HepG2 (cell line): Measurements from ENCODE around the gene NSMF. TPM values are rescaled to one million over a fixed set of nuclear protein-coding genes. Genes with fewer than 3 reads are reported as not detected.

ENCODE experiments used
- FOSL1 ChIP-seq: sonication (generic); formaldehyde crosslinking; IDR thresholded peaks from 2 replicates; pipeline ENCODE4 v1.9.0; 2021; ENCODE audit warnings: missing genetic modification reagents, borderline replicate concordance
- SIX4 ChIP-seq: sonication (generic); formaldehyde crosslinking; IDR thresholded peaks from 2 replicates; pipeline ENCODE4 v1.4.0; 2020; ENCODE audit warnings: missing genetic modification reagents
- TCF12 ChIP-seq, 2 experiments: fragments of 450-650 bp in 1 of 2; sonication (generic) in 1 of 2; formaldehyde crosslinking in 1 of 2; IDR thresholded peaks; 2 replicates each; pipeline versions ENCODE4 v1.6.1 to v1.8.0; 2017 to 2022; ENCODE audit warnings: antibody characterized with exemption in 1 of 2, mild to moderate bottlenecking in 1 of 2, missing genetic modification reagents in 1 of 2, moderate library complexity in 1 of 2
- TMF1 ChIP-seq: sonication (generic); formaldehyde crosslinking; IDR thresholded peaks from 2 replicates; pipeline ENCODE4 v1.8.1; 2022; ENCODE audit warnings: low read depth, missing genetic modification reagents
- ZFP90 ChIP-seq: sonication (generic); formaldehyde crosslinking; IDR thresholded peaks from 2 replicates; pipeline ENCODE4 v1.8.0; 2022; ENCODE audit warnings: missing genetic modification reagents, mild to moderate bottlenecking, inconsistent platforms, borderline replicate concordance
- ZMYM3 ChIP-seq: sonication (generic); formaldehyde crosslinking; IDR thresholded peaks from 2 replicates; pipeline ENCODE4 v1.5.1; 2020; ENCODE audit warnings: mild to moderate bottlenecking, missing genetic modification reagents
- ZNF562 ChIP-seq: sonication (generic); formaldehyde crosslinking; IDR thresholded peaks from 2 replicates; pipeline ENCODE4 v1.8.0; 2022; ENCODE audit warnings: missing genetic modification reagents, borderline replicate concordance
- ZNF577 ChIP-seq: sonication (generic); formaldehyde crosslinking; IDR thresholded peaks from 2 replicates; pipeline ENCODE4 v1.4.0; 2020; ENCODE audit warnings: mild to moderate bottlenecking, low read depth, missing genetic modification reagents, borderline replicate concordance
- ZNF761 ChIP-seq: sonication (generic); formaldehyde crosslinking; conservative IDR thresholded peaks from 2 replicates; pipeline ENCODE4 v1.4.0; 2020; ENCODE audit warnings: mild to moderate bottlenecking, missing genetic modification reagents
- ZNF788 ChIP-seq: sonication (generic); formaldehyde crosslinking; IDR thresholded peaks from 2 replicates; pipeline ENCODE4 v1.5.0; 2020; ENCODE audit warnings: mild to moderate bottlenecking, missing genetic modification reagents, borderline replicate concordance
- polyA plus RNA-seq, 8 experiments: library from polyadenylated mRNA; depleted of rRNA in 3 of 8; stranded (reverse) in 7 of 8; unstranded in 1 of 8; fragments of >200 nt; fragmentation: Illumina TruSeq in 4 of 8; extraction: Trizol in 4 of 8; gene quantifications; 2 replicates each; pipeline versions ENCODE4 v1.2.1 to v1.2.3, GENCODE V29; 2011 to 2016; ENCODE audit warnings: low read depth in 4 of 8, missing spikeins in 1 of 8, mixed read lengths in 1 of 8; ENCODE audit not compliant: insufficient read depth in 1 of 8
- total RNA-seq, 5 experiments: library from RNA; depleted of rRNA; stranded (reverse); fragments of >200 nt; fragmentation: Illumina TruSeq; extraction: Trizol; gene quantifications; 2 replicates each; pipeline ENCODE4 v1.2.3, GENCODE V29; 2016; ENCODE audit warnings: low read depth in 1 of 5
- TF ChIP-seq, protein P1 (sequence below): IDR thresholded peaks from 2 replicates; pipeline ENCODE4 v1.4.0; 2020; ENCODE audit warnings: mild to moderate bottlenecking, missing genetic modification reagents
- TF ChIP-seq, protein P2 (sequence below): sonication (generic); formaldehyde crosslinking; conservative IDR thresholded peaks from 2 replicates; pipeline ENCODE4 v1.8.1; 2023; ENCODE audit warnings: missing genetic modification reagents
- TF ChIP-seq, protein P3 (sequence below): IDR thresholded peaks from 2 replicates; pipeline ENCODE4 v1.6.1; 2016; ENCODE audit warnings: missing genetic modification reagents, missing compliant biosample characterization
- TF ChIP-seq, protein P4 (sequence below): sonication (generic); formaldehyde crosslinking; IDR thresholded peaks from 2 replicates; pipeline ENCODE4 v1.8.1; 2023; ENCODE audit warnings: mild to moderate bottlenecking, missing genetic modification reagents
- TF ChIP-seq, protein P5 (sequence below): sonication (generic); IDR thresholded peaks from 2 replicates; pipeline ENCODE4 v1.6.1; 2016; ENCODE audit warnings: low read depth, borderline replicate concordance
- TF ChIP-seq, protein P6 (sequence below): sonication (generic); formaldehyde crosslinking; IDR thresholded peaks from 2 replicates; pipeline ENCODE4 v1.4.0; 2020; ENCODE audit warnings: missing genetic modification reagents, borderline replicate concordance

Gene NSMF
- total and polyA plus RNA-seq, 2 of the 13 experiments (the other 11 are each of a cell fraction or from before 2014, with no cell fraction given), result 44.3 to 183 TPM

DNA sequence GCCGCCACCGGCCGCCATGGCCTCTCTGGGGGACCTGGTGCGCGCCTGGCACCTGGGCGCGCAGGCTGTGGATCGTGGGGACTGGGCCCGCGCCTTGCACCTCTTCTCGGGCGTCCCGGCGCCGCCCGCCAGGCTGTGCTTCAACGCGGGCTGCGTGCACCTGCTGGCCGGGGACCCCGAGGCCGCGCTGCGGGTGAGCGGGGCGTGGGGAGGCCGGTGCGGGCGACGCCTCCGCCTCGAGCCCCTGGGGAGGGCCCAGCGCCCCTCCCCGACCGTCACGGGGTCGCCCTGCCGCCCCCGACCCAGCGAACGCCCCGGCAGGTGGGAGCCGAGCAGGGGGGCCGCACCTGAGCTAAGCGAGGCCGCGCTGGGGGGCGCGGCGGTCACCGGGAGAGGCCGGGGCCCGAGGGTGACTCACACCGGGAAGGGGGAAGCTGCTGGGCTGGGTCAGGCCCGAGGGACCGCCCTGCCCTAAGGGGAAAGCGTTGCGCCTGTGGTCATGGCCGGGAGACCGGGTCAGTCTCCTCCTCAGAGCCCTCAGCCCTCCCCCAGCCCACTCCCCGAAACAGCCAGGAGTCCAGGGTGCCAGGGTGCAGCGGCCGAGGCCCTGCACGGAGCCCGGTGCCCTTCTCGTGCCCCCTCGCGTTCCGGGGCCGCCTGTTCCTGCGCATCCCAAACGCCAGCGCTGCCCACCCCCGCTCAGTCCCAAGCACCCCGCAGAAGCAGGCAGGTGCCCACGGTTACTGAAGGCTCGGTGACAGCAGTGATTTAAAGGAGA, 35.4 kb downstream of the NSMF start (continued):
- TF ChIP-seq, protein P1, sequence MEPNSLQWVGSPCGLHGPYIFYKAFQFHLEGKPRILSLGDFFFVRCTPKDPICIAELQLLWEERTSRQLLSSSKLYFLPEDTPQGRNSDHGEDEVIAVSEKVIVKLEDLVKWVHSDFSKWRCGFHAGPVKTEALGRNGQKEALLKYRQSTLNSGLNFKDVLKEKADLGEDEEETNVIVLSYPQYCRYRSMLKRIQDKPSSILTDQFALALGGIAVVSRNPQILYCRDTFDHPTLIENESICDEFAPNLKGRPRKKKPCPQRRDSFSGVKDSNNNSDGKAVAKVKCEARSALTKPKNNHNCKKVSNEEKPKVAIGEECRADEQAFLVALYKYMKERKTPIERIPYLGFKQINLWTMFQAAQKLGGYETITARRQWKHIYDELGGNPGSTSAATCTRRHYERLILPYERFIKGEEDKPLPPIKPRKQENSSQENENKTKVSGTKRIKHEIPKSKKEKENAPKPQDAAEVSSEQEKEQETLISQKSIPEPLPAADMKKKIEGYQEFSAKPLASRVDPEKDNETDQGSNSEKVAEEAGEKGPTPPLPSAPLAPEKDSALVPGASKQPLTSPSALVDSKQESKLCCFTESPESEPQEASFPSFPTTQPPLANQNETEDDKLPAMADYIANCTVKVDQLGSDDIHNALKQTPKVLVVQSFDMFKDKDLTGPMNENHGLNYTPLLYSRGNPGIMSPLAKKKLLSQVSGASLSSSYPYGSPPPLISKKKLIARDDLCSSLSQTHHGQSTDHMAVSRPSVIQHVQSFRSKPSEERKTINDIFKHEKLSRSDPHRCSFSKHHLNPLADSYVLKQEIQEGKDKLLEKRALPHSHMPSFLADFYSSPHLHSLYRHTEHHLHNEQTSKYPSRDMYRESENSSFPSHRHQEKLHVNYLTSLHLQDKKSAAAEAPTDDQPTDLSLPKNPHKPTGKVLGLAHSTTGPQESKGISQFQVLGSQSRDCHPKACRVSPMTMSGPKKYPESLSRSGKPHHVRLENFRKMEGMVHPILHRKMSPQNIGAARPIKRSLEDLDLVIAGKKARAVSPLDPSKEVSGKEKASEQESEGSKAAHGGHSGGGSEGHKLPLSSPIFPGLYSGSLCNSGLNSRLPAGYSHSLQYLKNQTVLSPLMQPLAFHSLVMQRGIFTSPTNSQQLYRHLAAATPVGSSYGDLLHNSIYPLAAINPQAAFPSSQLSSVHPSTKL, result no peak
- no peak for TF ChIP-seq ZNF562 (CRISPR knock-in tag)
- TF ChIP-seq TMF1 (CRISPR knock-in tag), result no peak
- no peak for TF ChIP-seq TCF12 (IDR thresholded peaks at IDR 0.05)
- TF ChIP-seq TCF12 (CRISPR knock-in tag; IDR thresholded peaks at IDR 0.05), result no peak
- TF ChIP-seq ZNF577 (CRISPR knock-in tag), result no peak
- TF ChIP-seq ZNF761 (CRISPR knock-in tag), result no peak
- no peak for TF ChIP-seq SIX4 (CRISPR knock-in tag)
- peak; percentile 8; the same call in 1 of the 2 replicates for TF ChIP-seq FOSL1 (CRISPR knock-in tag)
- TF ChIP-seq, protein P2, sequence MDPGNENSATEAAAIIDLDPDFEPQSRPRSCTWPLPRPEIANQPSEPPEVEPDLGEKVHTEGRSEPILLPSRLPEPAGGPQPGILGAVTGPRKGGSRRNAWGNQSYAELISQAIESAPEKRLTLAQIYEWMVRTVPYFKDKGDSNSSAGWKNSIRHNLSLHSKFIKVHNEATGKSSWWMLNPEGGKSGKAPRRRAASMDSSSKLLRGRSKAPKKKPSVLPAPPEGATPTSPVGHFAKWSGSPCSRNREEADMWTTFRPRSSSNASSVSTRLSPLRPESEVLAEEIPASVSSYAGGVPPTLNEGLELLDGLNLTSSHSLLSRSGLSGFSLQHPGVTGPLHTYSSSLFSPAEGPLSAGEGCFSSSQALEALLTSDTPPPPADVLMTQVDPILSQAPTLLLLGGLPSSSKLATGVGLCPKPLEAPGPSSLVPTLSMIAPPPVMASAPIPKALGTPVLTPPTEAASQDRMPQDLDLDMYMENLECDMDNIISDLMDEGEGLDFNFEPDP (CRISPR knock-in tag), result no peak
- TF ChIP-seq, protein P3, sequence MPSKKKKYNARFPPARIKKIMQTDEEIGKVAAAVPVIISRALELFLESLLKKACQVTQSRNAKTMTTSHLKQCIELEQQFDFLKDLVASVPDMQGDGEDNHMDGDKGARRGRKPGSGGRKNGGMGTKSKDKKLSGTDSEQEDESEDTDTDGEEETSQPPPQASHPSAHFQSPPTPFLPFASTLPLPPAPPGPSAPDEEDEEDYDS (CRISPR knock-in tag), result no peak
- TF ChIP-seq ZNF788 (CRISPR knock-in tag), result no peak
- TF ChIP-seq, protein P4, sequence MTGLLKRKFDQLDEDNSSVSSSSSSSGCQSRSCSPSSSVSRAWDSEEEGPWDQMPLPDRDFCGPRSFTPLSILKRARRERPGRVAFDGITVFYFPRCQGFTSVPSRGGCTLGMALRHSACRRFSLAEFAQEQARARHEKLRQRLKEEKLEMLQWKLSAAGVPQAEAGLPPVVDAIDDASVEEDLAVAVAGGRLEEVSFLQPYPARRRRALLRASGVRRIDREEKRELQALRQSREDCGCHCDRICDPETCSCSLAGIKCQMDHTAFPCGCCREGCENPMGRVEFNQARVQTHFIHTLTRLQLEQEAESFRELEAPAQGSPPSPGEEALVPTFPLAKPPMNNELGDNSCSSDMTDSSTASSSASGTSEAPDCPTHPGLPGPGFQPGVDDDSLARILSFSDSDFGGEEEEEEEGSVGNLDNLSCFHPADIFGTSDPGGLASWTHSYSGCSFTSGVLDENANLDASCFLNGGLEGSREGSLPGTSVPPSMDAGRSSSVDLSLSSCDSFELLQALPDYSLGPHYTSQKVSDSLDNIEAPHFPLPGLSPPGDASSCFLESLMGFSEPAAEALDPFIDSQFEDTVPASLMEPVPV (CRISPR knock-in tag), result 0 out of 2 replicates have a peak, but pooled peaks have one; percentile 13
- no peak for TF ChIP-seq ZMYM3 (CRISPR knock-in tag)
- no peak for TF ChIP-seq ZFP90 (CRISPR knock-in tag)
- TF ChIP-seq, protein P5, sequence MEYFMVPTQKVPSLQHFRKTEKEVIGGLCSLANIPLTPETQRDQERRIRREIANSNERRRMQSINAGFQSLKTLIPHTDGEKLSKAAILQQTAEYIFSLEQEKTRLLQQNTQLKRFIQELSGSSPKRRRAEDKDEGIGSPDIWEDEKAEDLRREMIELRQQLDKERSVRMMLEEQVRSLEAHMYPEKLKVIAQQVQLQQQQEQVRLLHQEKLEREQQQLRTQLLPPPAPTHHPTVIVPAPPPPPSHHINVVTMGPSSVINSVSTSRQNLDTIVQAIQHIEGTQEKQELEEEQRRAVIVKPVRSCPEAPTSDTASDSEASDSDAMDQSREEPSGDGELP, result no peak
- TF ChIP-seq, protein P6, sequence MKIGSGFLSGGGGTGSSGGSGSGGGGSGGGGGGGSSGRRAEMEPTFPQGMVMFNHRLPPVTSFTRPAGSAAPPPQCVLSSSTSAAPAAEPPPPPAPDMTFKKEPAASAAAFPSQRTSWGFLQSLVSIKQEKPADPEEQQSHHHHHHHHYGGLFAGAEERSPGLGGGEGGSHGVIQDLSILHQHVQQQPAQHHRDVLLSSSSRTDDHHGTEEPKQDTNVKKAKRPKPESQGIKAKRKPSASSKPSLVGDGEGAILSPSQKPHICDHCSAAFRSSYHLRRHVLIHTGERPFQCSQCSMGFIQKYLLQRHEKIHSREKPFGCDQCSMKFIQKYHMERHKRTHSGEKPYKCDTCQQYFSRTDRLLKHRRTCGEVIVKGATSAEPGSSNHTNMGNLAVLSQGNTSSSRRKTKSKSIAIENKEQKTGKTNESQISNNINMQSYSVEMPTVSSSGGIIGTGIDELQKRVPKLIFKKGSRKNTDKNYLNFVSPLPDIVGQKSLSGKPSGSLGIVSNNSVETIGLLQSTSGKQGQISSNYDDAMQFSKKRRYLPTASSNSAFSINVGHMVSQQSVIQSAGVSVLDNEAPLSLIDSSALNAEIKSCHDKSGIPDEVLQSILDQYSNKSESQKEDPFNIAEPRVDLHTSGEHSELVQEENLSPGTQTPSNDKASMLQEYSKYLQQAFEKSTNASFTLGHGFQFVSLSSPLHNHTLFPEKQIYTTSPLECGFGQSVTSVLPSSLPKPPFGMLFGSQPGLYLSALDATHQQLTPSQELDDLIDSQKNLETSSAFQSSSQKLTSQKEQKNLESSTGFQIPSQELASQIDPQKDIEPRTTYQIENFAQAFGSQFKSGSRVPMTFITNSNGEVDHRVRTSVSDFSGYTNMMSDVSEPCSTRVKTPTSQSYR (CRISPR knock-in tag), result no peak
